GM19395 (cell line): ENCODE data around the gene FHL5.
"Not testable (repeated sequence)": the region's sequence is repeated elsewhere in the genome, so short reads cannot be mapped to it uniquely, and the experiment has no call there.

Experiments
- ATAC-seq: cut with Tn5 transposase; IDR thresholded peaks from one replicate; pipeline ENCODE4 v1.9.1; 2021; ENCODE audit warnings: mild to moderate bottlenecking, moderate library complexity; ENCODE audit not compliant: unreplicated experiment

Gene FHL5, protein sequence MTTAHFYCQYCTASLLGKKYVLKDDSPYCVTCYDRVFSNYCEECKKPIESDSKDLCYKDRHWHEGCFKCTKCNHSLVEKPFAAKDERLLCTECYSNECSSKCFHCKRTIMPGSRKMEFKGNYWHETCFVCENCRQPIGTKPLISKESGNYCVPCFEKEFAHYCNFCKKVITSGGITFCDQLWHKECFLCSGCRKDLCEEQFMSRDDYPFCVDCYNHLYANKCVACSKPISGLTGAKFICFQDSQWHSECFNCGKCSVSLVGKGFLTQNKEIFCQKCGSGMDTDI

DNA sequence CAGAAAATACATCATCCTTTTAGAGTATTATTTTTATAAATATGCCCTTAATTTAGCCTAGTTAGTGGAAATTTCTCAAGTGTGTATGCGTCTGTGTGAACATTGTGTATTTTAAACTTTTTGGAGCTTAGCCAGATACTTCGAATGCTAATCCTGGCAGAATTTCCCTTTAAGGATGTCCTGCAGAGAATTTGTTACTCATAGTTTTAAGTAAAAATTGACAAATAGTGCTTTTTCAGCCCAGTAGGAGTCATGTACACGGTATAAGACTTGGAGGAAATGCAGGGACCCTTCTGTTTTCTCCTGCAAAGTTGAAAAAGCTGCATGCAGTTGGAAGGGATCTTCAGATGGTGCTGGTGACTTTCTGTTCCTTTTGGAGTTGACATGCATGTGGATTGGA is at the start of gene FHL5:
Gene FHL5 (plus strand): TSS at position 243 of the 400 bp plus-strand sequence. CDS start 40,486 bp downstream, outside the sequence.
- no peak for ATAC-seq

- ATAC-seq = no peak
Observed at GRCh38 chr6:96520171-96521115, 42.5 kb upstream of the FHL5 start.

- peak; percentile 33 for ATAC-seq
Observed at GRCh38 chr6:96521306-96521643, 41.7 kb upstream of the FHL5 start.

DNA sequence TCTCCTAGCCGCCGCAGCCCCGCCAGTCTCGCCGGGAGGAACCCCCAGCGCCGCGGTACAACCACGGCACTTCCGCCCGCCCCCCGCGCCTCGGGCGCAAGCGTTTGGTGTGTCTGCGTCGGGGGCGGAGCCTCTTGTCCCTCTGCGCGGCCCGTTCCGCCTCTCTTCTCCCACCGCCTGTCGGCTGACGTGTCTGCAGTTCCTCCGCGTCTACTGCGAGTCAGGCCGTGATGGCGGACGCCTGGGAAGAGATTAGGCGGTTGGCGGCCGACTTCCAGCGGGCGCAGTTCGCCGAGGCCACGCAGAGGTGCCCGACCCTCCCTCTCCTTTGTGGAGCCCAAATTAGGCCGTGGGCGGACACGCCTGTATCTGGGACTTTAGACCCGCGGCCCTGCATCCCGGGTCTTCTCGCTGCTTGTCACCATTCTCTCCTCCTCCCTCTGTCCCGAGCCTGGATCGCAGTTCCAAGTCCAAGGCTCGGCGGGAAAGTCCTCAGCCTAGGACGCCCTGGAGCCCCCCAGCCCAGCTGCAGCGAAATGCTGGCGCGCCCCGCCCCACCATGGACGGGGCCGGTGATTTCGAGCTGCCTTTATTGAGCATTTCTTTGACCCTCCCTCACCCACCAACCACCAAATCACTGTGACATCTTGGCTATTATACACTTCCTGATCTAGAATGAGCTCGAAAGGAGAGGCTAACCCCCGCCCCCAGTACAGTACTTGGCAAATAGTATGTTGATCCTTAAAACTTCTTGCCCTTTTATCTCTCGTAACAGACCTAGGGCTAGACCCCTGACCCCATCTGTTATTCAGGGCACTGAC is 41.1 kb upstream of the FHL5 start, which contains the start of gene UFL1:
Gene UFL1 (plus strand): TSS at position 163 of the 821 bp plus-strand sequence. CDS start 68 bp downstream, at position 231.
- ATAC-seq = peak; percentile 94

- peak; percentile 36 for ATAC-seq
Observed at GRCh38 chr6:96522465-96523009, 40.4 kb upstream of the FHL5 start.

DNA sequence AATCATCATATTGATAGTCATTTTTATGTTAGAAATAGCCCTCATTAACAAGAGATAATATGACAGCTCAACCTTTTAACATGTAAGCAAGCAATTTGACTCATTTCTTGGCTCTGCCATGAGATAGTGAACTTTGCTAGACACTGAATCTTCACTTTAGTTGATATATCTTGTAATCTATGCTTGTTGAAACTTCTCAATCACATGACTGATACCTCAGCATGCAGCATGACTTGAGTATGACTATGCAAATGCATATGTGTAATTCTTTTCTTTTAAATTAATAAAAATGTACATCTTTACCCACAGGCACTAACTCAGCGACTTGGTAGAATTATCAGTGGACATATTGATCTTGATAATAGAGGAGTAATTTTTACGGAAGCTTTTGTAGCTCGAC is 34.7 kb upstream of the FHL5 start:
- ATAC-seq = no peak

DNA sequence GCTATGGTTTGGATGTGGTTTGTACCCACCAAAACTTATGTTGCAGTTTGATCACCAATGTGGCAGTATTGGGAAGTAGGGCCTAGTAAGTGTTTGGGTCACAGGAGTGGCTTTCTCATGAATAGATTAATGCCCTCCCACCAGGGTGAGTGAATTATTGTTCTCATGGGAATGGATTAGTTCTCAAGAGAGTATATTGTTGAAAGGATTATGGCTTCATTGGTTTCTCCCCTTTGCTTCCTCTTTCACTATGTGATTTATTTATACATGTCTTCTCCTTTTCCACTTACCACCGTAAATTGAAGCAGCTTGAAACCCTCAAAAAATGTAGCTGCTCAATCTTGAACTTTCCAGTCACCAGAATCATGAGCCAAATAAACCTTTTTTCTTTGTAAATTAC is 30.5 kb upstream of the FHL5 start:
- no peak for ATAC-seq

GRCh38 chr6:96537726-96538125 is 25.2 kb upstream of the FHL5 start:
- ATAC-seq = no peak

DNA sequence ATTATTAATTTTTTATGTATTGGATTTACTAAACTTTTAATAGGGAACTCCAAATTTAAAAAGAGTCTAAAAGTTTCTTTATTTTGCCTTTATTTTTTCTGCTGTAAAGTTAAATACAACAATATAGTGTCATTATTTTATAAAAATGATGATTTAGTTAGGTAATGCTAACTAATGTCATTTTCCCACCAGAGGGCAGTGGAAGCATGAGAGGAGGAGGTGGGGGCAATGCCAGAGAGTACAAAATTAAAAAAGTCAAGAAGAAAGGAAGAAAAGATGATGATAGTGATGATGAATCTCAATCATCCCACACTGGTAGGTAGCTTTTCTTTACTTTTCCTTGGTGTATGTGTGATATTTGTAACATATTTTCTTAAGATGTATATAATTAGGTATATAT is 20.2 kb upstream of the FHL5 start:
- peak; percentile 73 for ATAC-seq

GRCh38 chr6:96545882-96546281 is 17.0 kb upstream of the FHL5 start:
- ATAC-seq = no peak

DNA sequence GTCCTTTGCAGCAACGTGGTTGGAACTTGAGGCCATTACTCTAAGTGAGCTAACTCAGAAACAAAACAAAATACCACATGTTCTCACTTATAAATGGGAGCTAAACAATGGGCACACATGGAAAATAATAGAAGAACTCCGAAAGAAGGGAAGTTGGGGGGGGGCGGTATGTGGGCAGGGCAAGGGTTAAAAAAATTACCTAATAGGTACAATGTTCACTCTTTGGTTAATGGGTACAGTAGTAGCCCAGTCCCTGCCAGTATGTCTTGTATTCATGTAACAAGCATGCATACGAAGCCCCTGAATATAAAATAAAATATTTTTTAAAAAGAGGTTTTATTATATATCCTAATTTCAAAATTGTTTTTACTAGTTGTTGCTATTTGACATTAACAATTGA is 15.3 kb upstream of the FHL5 start:
- ATAC-seq = no peak

GRCh38 chr6:96554558-96554957 is 8.4 kb upstream of the FHL5 start:
- no peak for ATAC-seq

GRCh38 chr6:96559740-96560139 is 3.2 kb upstream of the FHL5 start:
- not testable (repeated sequence) for ATAC-seq

GRCh38 chr6:96563853-96564252 is 925 bp downstream of the FHL5 start:
- ATAC-seq = peak; percentile 65

DNA sequence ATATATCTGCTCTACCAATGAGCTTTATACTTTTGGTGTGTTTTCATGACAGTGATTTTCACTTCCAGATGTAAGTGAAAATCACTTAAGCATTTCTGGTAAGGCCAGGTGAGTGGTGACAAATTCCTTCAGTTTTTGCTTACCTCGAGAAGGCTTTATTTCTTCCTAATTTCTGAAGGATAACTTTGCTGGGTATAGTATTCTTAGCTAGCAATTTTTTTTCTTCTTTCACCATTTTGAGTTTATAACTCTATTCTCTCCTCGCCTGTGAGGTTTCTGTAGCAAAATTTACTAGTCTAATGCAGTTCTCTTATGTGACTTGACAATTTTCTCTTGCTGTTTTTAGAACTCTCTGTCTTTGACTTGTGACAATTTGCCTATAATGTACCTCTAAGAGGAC is 7.1 kb downstream of the FHL5 start:
- ATAC-seq = no peak

GRCh38 chr6:96571551-96571950 is 8.6 kb downstream of the FHL5 start:
- no peak for ATAC-seq

DNA sequence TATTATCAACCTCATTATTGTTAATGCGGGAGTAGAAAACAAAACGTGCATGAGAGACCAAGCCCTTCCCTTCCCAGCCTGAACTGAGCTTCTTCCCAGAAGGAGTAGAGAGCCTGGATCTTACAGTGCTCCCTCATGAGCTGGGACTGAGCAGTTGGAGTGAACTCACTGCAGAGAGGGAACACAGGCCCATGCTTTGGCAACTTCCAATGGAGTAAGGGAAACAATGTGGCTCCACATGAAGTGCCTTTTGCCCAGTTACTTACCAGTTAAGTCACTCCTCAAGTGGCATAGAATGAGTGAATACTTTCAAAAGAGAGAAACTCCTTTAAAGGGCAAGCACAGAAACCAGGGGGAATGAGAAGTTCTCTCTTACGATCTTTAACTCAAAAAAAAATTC is 12.4 kb downstream of the FHL5 start:
- ATAC-seq = no peak

DNA sequence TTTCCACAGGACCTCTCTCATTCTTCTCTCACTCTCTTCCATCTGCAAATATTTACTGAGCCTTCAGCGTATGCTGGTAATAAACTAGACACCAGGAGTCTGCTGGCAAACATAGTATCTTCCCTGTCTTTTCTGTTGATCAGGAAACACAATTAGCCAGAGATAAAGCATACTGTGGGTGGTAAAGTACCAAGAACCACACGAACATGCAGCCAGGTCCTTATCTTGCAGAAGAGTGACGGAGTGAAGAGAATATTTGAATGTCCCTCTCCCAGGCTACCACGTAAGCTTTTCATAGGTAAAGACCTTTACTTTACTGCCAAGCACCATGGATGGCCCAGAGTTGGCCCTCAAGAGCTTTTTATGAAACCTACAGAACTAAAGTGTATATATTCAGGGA is 13.3 kb downstream of the FHL5 start:
- no peak for ATAC-seq

- ATAC-seq = no peak
Observed at GRCh38 chr6:96582021-96582420, 19.1 kb downstream of the FHL5 start.

DNA sequence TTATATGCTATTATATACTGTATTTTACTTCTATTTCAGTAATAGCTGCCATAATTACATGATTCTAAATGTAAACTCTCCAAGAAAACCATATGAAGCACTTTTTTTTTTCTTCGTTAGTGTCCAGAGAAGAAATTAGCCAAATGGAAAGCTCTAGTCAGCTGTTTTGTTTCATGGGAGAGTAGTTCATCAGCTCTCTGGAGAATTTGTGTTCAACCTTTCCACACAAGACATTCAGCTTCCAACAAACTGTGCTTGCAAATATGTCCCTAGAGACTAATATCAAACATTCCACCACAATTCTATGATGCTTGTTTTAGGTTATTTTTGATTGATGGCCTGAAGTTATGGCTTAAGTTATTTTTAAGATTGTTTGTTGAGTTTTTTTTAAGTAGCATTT is 19.5 kb downstream of the FHL5 start:
- ATAC-seq = no peak

GRCh38 chr6:96604420-96604819 is 41.5 kb downstream of the FHL5 start:
- no peak for ATAC-seq
